Ureter (tissue), 1 donor: ENCODE data around the gene CD46. TPM values are rescaled to one million over a fixed set of nuclear protein-coding genes. Genes with fewer than 3 reads are reported as not detected.
A peak's percentile ranks its signal among the peaks of the same experiment; 100 is the strongest.

ENCODE experiments used
- DNase-seq: peaks from one replicate; pipeline ENCODE4 v3.0.0-alpha.2; 2020; ENCODE audit warnings: low spot score
- total RNA-seq: library from RNA; stranded (reverse); gene quantifications from one replicate; pipeline ENCODE4 v1.2.4, GENCODE V29; 2023
- donor health status: DM: yes; HTN: yes; CAD: no.

The CD46 gene
- total RNA-seq, 1 donor from 2014 or later = 348 TPM

- no peak for DNase-seq
Measured at GRCh38 chr1:207794861-207795260, 43.0 kb downstream of the CD46 start.

- DNase-seq = peak; percentile 92
Measured at GRCh38 chr1:207797229-207797973, 45.5 kb downstream of the CD46 start.

GRCh38 chr1:207798847-207799246 is 47.0 kb downstream of the CD46 start:
- no peak for DNase-seq

- DNase-seq = no peak
Measured at GRCh38 chr1:207799989-207800648, 48.3 kb downstream of the CD46 start.

GRCh38 chr1:207801819-207802218 is 50.0 kb downstream of the CD46 start:
- no peak for DNase-seq

GRCh38 chr1:207803678-207804077 is 51.8 kb downstream of the CD46 start:
- no peak for DNase-seq

GRCh38 chr1:207804721-207805468 is 53.0 kb downstream of the CD46 start:
- DNase-seq = no peak

- DNase-seq = peak; percentile 80
Measured at GRCh38 chr1:207805841-207806421, 54.1 kb downstream of the CD46 start.

GRCh38 chr1:207806531-207807325 is 54.9 kb downstream of the CD46 start:
- DNase-seq = no peak

GRCh38 chr1:207807326-207807689 is 55.5 kb downstream of the CD46 start:
- no peak for DNase-seq

- DNase-seq = peak; percentile 79
Measured at GRCh38 chr1:207807690-207808321, 56.0 kb downstream of the CD46 start.

- DNase-seq = no peak
Measured at GRCh38 chr1:207808322-207808705, 56.5 kb downstream of the CD46 start.

- DNase-seq = peak; percentile 37
Measured at GRCh38 chr1:207808911-207809555, 57.2 kb downstream of the CD46 start.

- DNase-seq = peak; percentile 26
Measured at GRCh38 chr1:207810173-207810572, 58.3 kb downstream of the CD46 start.

GRCh38 chr1:207810606-207811295 is 58.9 kb downstream of the CD46 start:
- peak; percentile 37 for DNase-seq

- peak; percentile 40 for DNase-seq
Measured at GRCh38 chr1:207811319-207811718, 59.5 kb downstream of the CD46 start.

GRCh38 chr1:207811920-207812720 is 60.3 kb downstream of the CD46 start:
- DNase-seq = peak; percentile 80

GRCh38 chr1:207812778-207813511 is 61.1 kb downstream of the CD46 start:
- DNase-seq = peak; percentile 38
